H1 (cell line): Measurements from ENCODE around the gene IGSF9B. TPM values are rescaled to one million over a fixed set of nuclear protein-coding genes. Genes with fewer than 3 reads are reported as not detected.

ENCODE experiments used
- CEBPB ChIP-seq: IDR thresholded peaks from 2 replicates; pipeline ENCODE4 v1.6.1; 2012; ENCODE audit warnings: low read depth, low read length
- polyA plus RNA-seq, 7 experiments: library from polyadenylated mRNA; depleted of rRNA in 3 of 7; stranded (reverse) in 5 of 7; unstranded in 2 of 7; fragments of >200 nt in 5 of 7; fragments of 200-250 nt in 2 of 7; gene quantifications; 1 replicate in 5 of 7; 2 replicates in 1 of 7; 4 replicates in 1 of 7; pipeline versions ENCODE4 v1.2.1 to v1.2.3, GENCODE V29; 2011 to 2013; ENCODE audit warnings: missing spikeins in 2 of 7, mixed read lengths in 2 of 7
- total RNA-seq: library from RNA; stranded (reverse); fragmentation: NEBNext Ultra II Directional; extraction: Animal tissue kit (Norgen Biotek cat#: 25700); gene quantifications from 2 replicates; pipeline ENCODE4 v1.2.1, GENCODE V29; 2021

IGSF9B gene
- total and polyA plus RNA-seq, 2 of the 8 experiments (the other 6 are each of a cell fraction or from before 2014, with no cell fraction given) = 16.5 to 49.2 TPM

GRCh38 chr11:133930767-133931448, 25.9 kb downstream of the IGSF9B start (continued):
- TF ChIP-seq CEBPB = no peak
